Activated T-helper 2 cell treated with anti-CD3 and anti-CD28 coated beads, Interferon-gamma antibody, Interleukin-2, Interleukin-4, amounts not matched to agents 10 μg/mL and 5 μg/mL and 100 μg/mL, durations not matched to agents 14 hours and 24 hours and 36 hours (primary cell): ENCODE results near the gene PHF23. TPM values are rescaled to one million over a fixed set of nuclear protein-coding genes. Genes with fewer than 3 reads are reported as not detected.

Source experiments
- DNase-seq: peaks from one replicate; pipeline ENCODE4 v3.0.0; 2021; ENCODE audit warnings: low spot score
- H3K27ac Mint-ChIP-seq: one replicate; pipeline ENCODE4 v1.8.0; 2021; ENCODE audit warnings: mixed read lengths
- H3K27me3 Mint-ChIP-seq: one replicate; pipeline ENCODE4 v1.8.0; 2021; ENCODE audit warnings: low read depth, mixed read lengths
- H3K36me3 Mint-ChIP-seq: one replicate; pipeline ENCODE4 v1.8.0; 2021; ENCODE audit warnings: low read depth, mixed read lengths
- H3K4me1 Mint-ChIP-seq: one replicate; pipeline ENCODE4 v1.8.0; 2021; ENCODE audit warnings: low read depth, mixed read lengths
- H3K4me3 Mint-ChIP-seq: one replicate; pipeline ENCODE4 v1.8.0; 2021; ENCODE audit warnings: low read depth, mild to moderate bottlenecking, moderate library complexity, mixed read lengths
- H3K9me3 Mint-ChIP-seq: one replicate; pipeline ENCODE4 v1.8.0; 2021; ENCODE audit warnings: mixed read lengths
- intact Hi-C: fragments of 100-400 bp; cut with micrococcal nuclease; formaldehyde crosslinking; loops from one replicate; pipeline ENCODE4 v1.15.1; 2023
- total RNA-seq: library from RNA; stranded (reverse); gene quantifications from 2 replicates; pipeline ENCODE4 v1.2.3, GENCODE V29; 2022

The PHF23 gene
- total RNA-seq, 1 donor from 2014 or later = 43.4 TPM

DNA sequence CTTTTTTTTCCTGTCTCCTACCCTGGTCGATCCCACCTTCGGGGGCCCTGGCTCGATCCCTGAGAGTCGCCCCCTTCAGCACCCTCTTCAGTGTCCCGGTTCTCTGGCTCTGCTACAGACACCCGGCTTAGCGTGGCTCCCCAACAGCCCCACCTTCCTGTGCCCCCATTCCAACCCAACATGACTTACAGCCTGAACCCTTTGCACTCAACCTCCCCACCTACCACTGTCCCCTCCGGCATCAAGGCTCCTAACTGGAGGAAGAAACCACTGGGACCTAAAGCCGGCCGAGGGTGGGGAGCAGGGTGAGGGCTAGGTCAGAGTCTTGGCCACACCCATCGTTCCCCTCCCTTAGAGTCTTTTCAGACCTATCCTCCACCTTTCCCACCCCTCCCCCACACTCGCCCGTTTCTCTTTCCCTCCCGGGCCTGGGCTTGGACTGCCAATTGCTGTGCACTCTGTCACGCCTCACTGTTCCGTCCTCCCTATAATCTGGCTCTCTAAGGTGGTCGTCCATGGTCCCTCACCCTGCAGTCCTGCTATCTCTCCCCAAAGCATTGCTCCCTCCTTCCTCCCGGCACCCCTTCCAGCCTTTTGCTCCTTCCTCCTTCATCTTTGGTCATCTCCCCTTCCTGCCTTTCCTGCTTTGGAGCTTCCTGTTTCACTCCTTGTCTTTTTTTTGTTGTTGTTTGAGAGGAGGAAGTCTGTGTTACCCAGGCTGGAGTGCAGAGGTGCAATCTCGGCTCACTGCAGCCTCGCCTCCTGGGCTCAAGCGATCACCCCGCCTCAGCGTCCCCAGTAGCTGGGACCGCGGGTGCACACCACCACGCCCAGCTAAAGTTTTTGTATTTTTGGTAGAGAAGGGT is 23.9 kb upstream of the PHF23 start:
- H3K27ac Mint-ChIP-seq = no peak overlapping the region
- DNase-seq = no peak
- intact Hi-C loops = no loop called here
- H3K36me3 Mint-ChIP-seq = peaks cover 14% of the 10 kb centered on the region
- peaks cover 16% of the 10 kb centered on the region for H3K4me1 Mint-ChIP-seq
- H3K9me3 Mint-ChIP-seq = no peaks in the 10 kb centered on the region
- H3K4me3 Mint-ChIP-seq = peak overlapping the region; percentile 47
- H3K27me3 Mint-ChIP-seq = peaks cover 29% of the 10 kb centered on the region

GRCh38 chr17:7262192-7262934 is 23.1 kb upstream of the PHF23 start, which contains the start of gene CLDN7:
CLDN7 (minus strand) TSS chr17:7262478; CDS start chr17:7262043, 435 bp downstream.
- H3K36me3 Mint-ChIP-seq = peaks cover 16% of the 10 kb centered on the region
- intact Hi-C loops = no loop called here
- peaks cover 29% of the 10 kb centered on the region for H3K27me3 Mint-ChIP-seq
- peaks cover 16% of the 10 kb centered on the region for H3K4me1 Mint-ChIP-seq
- DNase-seq = no peak
- H3K9me3 Mint-ChIP-seq = no peaks in the 10 kb centered on the region
- peak within 1 kb of the TSS; percentile 62 for H3K4me3 Mint-ChIP-seq
- H3K27ac Mint-ChIP-seq = peak within 1 kb of the TSS; percentile 55

GRCh38 chr17:7261379-7262191 is 22.3 kb upstream of the PHF23 start:
- no peak for DNase-seq
- peak overlapping the region; percentile 55 for H3K27ac Mint-ChIP-seq
- H3K9me3 Mint-ChIP-seq = no peaks in the 10 kb centered on the region
- intact Hi-C loops = no loop called here
- H3K36me3 Mint-ChIP-seq = peaks cover 24% of the 10 kb centered on the region
- peak overlapping the region; percentile 62 for H3K4me3 Mint-ChIP-seq
- peaks cover 26% of the 10 kb centered on the region for H3K27me3 Mint-ChIP-seq
- peaks cover 16% of the 10 kb centered on the region for H3K4me1 Mint-ChIP-seq

- H3K36me3 Mint-ChIP-seq = peaks cover 28% of the 10 kb centered on the region
- intact Hi-C loops = no loop called here
- H3K9me3 Mint-ChIP-seq = no peaks in the 10 kb centered on the region
- peak overlapping the region; percentile 26 for H3K4me3 Mint-ChIP-seq
- peaks cover 16% of the 10 kb centered on the region for H3K4me1 Mint-ChIP-seq
- H3K27ac Mint-ChIP-seq = no peak overlapping the region
- DNase-seq = no peak
- peaks cover 25% of the 10 kb centered on the region for H3K27me3 Mint-ChIP-seq
Measured at GRCh38 chr17:7260651-7261378, 21.6 kb upstream of the PHF23 start.

- DNase-seq = no peak
- Mint-ChIP-seq H3K4me1 (peaks cover 16% of the 10 kb centered on the region), H3K36me3 (peaks cover 28% of the 10 kb centered on the region), H3K9me3 (no peaks in the 10 kb centered on the region), H3K4me3 (peak overlapping the region; percentile 17), H3K27me3 (peaks cover 25% of the 10 kb centered on the region), H3K27ac (no peak overlapping the region)
- intact Hi-C loops = no loop called here
Measured at GRCh38 chr17:7260151-7260550, 20.9 kb upstream of the PHF23 start.

DNA sequence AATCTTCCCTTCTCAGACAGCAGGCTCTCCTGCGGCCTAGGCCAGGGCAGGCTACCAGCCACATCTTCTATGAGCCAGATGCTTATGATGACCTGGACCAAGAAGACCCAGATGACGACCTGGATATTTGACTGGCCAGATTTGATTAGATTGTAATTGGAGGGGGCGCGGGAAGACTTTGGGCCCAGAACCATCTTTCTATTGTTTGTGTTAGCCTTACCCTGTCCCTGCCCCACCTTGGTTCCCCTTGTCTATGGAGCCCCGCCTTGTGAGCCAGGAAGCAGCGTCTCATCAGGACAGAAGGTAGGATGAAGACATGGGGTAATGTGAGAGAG is 20.3 kb upstream of the PHF23 start:
- Mint-ChIP-seq H3K27me3 (peaks cover 25% of the 10 kb centered on the region), H3K4me1 (peaks cover 20% of the 10 kb centered on the region), H3K9me3 (no peaks in the 10 kb centered on the region), H3K27ac (no peak overlapping the region), H3K36me3 (peaks cover 34% of the 10 kb centered on the region), H3K4me3 (no peak overlapping the region)
- intact Hi-C loops = no loop called here
- DNase-seq = no peak

- intact Hi-C loops = no loop called here
- H3K4me1 Mint-ChIP-seq = peaks cover 21% of the 10 kb centered on the region
- no peaks in the 10 kb centered on the region for H3K9me3 Mint-ChIP-seq
- no peak for DNase-seq
- H3K4me3 Mint-ChIP-seq = no peak overlapping the region
- peaks cover 19% of the 10 kb centered on the region for H3K27me3 Mint-ChIP-seq
- H3K36me3 Mint-ChIP-seq = peaks cover 40% of the 10 kb centered on the region
- no peak overlapping the region for H3K27ac Mint-ChIP-seq
Measured at GRCh38 chr17:7258731-7259554, 19.7 kb upstream of the PHF23 start.

GRCh38 chr17:7256766-7257456 is 17.7 kb upstream of the PHF23 start:
- Mint-ChIP-seq H3K4me3 (no peak overlapping the region), H3K36me3 (peaks cover 53% of the 10 kb centered on the region), H3K27ac (no peak overlapping the region), H3K4me1 (peaks cover 18% of the 10 kb centered on the region), H3K9me3 (no peaks in the 10 kb centered on the region), H3K27me3 (peaks cover 3% of the 10 kb centered on the region)
- DNase-seq = no peak
- intact Hi-C loops = no loop called here

DNA sequence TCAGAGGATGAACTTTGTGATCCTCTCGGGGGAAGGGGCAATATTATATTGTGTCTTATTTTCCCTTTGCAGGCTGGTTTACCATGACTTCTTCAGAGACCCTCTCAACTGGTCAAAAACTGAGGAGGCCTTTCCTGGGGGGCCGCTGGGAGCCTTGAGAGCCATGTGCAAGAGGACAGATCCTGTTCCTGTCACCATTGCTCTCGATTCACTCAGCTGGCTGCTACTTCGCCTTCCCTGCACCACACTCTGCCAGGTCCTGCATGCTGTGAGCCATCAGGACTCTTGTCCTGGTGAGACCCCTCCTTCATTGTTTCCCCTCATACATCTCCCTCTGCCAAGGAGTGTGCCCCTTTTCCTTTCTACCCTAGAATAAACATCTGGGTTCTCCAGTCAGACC is 15.3 kb upstream of the PHF23 start:
- Mint-ChIP-seq H3K27me3 (no peaks in the 10 kb centered on the region), H3K9me3 (no peaks in the 10 kb centered on the region), H3K27ac (no peak overlapping the region), H3K36me3 (peaks cover 63% of the 10 kb centered on the region), H3K4me3 (no peak overlapping the region), H3K4me1 (peaks cover 24% of the 10 kb centered on the region)
- DNase-seq = no peak
- intact Hi-C loops = no loop called here

DNA sequence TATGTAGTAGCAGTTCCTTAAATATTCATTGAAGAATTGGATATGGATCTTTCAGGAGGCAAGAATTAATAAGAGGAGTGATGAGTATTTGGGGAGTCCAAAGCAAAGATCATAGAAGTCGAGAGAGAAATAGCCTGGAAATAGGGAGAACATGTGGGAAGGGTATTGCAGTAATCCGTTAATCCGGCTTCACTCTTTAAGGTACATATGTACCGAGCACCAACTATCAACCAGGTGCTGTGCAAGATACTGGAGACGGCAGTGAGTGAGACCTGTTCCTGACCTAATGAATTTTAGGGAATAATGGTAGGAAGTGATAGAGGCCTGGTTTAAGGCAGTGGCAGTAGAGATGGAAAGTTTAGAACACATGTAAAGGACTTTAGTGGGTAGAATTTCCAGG is 13.8 kb upstream of the PHF23 start:
- intact Hi-C loops = loop anchor here (2.0 kb wide), 1 partner anchor 44 kb away; no protein-coding TSS in a partner anchor
- Mint-ChIP-seq H3K27ac (peak overlapping the region; percentile 98), H3K9me3 (no peaks in the 10 kb centered on the region), H3K4me3 (peak overlapping the region; percentile 92), H3K27me3 (no peaks in the 10 kb centered on the region), H3K36me3 (peaks cover 55% of the 10 kb centered on the region), H3K4me1 (peaks cover 33% of the 10 kb centered on the region)
- no peak for DNase-seq
